Measurements from ENCODE around the gene CEP170. TPM values are rescaled to one million over a fixed set of nuclear protein-coding genes. Genes with fewer than 3 reads are reported as not detected.

Gene CEP170
- total and polyA plus RNA-seq, 2 experiments from 2014 or later: 93.1 to 104 TPM

GRCh38 chr1:243275316-243275715, 20.2 kb upstream of the CEP170 start (continued):
- TF ChIP-seq ZNF462 (CRISPR knock-in tag; IDR thresholded peaks at IDR 0.05): no peak
- TF ChIP-seq STAT1 (IDR thresholded peaks at IDR 0.05; ENCODE audit: unreplicated experiment): no peak
- no peak for TF ChIP-seq JUNB (IDR thresholded peaks at IDR 0.05; ENCODE audit: unreplicated experiment)
- TF ChIP-seq EZH2 (IDR thresholded peaks at IDR 0.05; ENCODE audit: low read depth, unreplicated experiment): no peak

- Histone ChIP-seq H3K9me2 (ENCODE audit: insufficient read depth) (no peaks in the 10 kb centered on the region), H3F3A (replicated peaks; ENCODE audit: low read depth) (no peaks in the 10 kb centered on the region), H3K27ac (ENCODE audit: low read depth) (peak overlapping the region; percentile 27; the same call in 1 of the 2 replicates), H3K4me1 (ENCODE audit: insufficient read depth) (peaks cover 10% of the 10 kb centered on the region; the same call in 1 of the 2 replicates), H3K4me3 (no peak overlapping the region), H4K20me1 (replicated peaks; ENCODE audit: insufficient read depth) (no peaks in the 10 kb centered on the region), H3K4me2 (no peak overlapping the region), H3K27me3 (ENCODE audit: insufficient read depth) (no peaks in the 10 kb centered on the region), H3K79me2 (replicated peaks; ENCODE audit: insufficient read depth) (no peaks in the 10 kb centered on the region), H3K36me3 (ENCODE audit: insufficient read depth) (no peaks in the 10 kb centered on the region), H2AFZ (no peak overlapping the region)
- Mint-ChIP-seq H3K36me3 (ENCODE audit: low read depth) (no peaks in the 10 kb centered on the region; the same call in 2 of the 3 replicates), H3K4me1 (peaks cover 17% of the 10 kb centered on the region), H3K9me3 (no peaks in the 10 kb centered on the region), H3K27me3 (ENCODE audit: insufficient read depth, low read depth, poor library complexity) (no peaks in the 10 kb centered on the region), H3K27ac (no peak overlapping the region), H3K4me3 (no peak overlapping the region)
- ATAC-seq: no peak
- no peak for DNase-seq (ENCODE audit: low spot score)
- TF ChIP-seq ZNF331 (CRISPR knock-in tag; IDR thresholded peaks at IDR 0.05; ENCODE audit: low read depth) (no peak), ZNF462 (CRISPR knock-in tag; IDR thresholded peaks at IDR 0.05) (no peak), ZNF114 (CRISPR knock-in tag; IDR thresholded peaks at IDR 0.05) (no peak), JUNB (IDR thresholded peaks at IDR 0.05; ENCODE audit: unreplicated experiment) (no peak), ETS1 (IDR thresholded peaks at IDR 0.05) (no peak)
These were observed 18.9 kb upstream of the CEP170 start for GRCh38 chr1:243273945-243274344.

Measured in GM23338 (cell line).